ENCODE data around the gene SYCN. TPM values are rescaled to one million over a fixed set of nuclear protein-coding genes. Genes with fewer than 3 reads are reported as not detected.
"Not testable (repeated sequence)": the region's sequence is repeated elsewhere in the genome, so short reads cannot be mapped to it uniquely, and the experiment has no call there.

Gene SYCN
- total and polyA plus RNA-seq, 2 donors from 2014 or later, result not detected

GRCh38 chr19:39230096-39230764 is 26.2 kb upstream of the SYCN start:
- Histone ChIP-seq H3K9ac (ENCODE audit: low read length in 3 of 3) (no peak overlapping the region), H3K27me3 (ENCODE audit: control insufficient read depth, insufficient read depth, low read length) (no peaks in the 10 kb centered on the region), H3K4me1 (ENCODE audit: control insufficient read depth in 2 of 3, insufficient read depth in 2 of 3, low read depth in 1 of 3, low read length in 3 of 3) (no peaks in the 10 kb centered on the region), H3K4me3 (ENCODE audit: low read length in 3 of 3) (no peak overlapping the region), H3K9me3 (ENCODE audit: control insufficient read depth in 2 of 3, insufficient read depth in 1 of 3, low read length in 3 of 3) (no peaks in the 10 kb centered on the region), H3K27ac (ENCODE audit: low read depth in 2 of 2, low read length in 2 of 2) (no peak overlapping the region), H3K36me3 (ENCODE audit: control insufficient read depth in 2 of 3, insufficient read depth in 3 of 3, low read length in 3 of 3) (no peaks in the 10 kb centered on the region)
- intact Hi-C loops (cut with DNase I), result no loop called here
- no peak for TF ChIP-seq CTCF (IDR thresholded peaks at IDR 0.05; ENCODE audit: borderline replicate concordance, extremely low read depth, insufficient read depth)
- FAIRE-seq (no peak), DNase-seq (no peak)

GRCh38 chr19:39224910-39225309 is 20.8 kb upstream of the SYCN start:
- FAIRE-seq (no peak), DNase-seq (no peak)
- Histone ChIP-seq H3K36me3 (ENCODE audit: control insufficient read depth in 2 of 3, insufficient read depth in 3 of 3, low read length in 3 of 3) (no peaks in the 10 kb centered on the region), H3K4me3 (ENCODE audit: low read length in 3 of 3) (no peak overlapping the region), H3K4me1 (ENCODE audit: control insufficient read depth in 2 of 3, insufficient read depth in 2 of 3, low read depth in 1 of 3, low read length in 3 of 3) (no peaks in the 10 kb centered on the region), H3K27me3 (ENCODE audit: control insufficient read depth, insufficient read depth, low read length) (no peaks in the 10 kb centered on the region), H3K27ac (ENCODE audit: low read depth in 2 of 2, low read length in 2 of 2) (no peak overlapping the region), H3K9me3 (ENCODE audit: control insufficient read depth in 2 of 3, insufficient read depth in 1 of 3, low read length in 3 of 3) (no peaks in the 10 kb centered on the region), H3K9ac (ENCODE audit: low read length in 3 of 3) (no peak overlapping the region)
- intact Hi-C loops (cut with DNase I), result no loop called here
- no peak for TF ChIP-seq CTCF (IDR thresholded peaks at IDR 0.05; ENCODE audit: borderline replicate concordance, extremely low read depth, insufficient read depth)

- intact Hi-C loops (cut with DNase I), result no loop called here
- no peaks in the 10 kb centered on the region for H3K9me3 ChIP-seq (ENCODE audit: control insufficient read depth in 2 of 3, insufficient read depth in 1 of 3, low read length in 3 of 3)
- no peak overlapping the region for H3K4me3 ChIP-seq (ENCODE audit: low read length in 3 of 3)
- TF ChIP-seq CTCF (IDR thresholded peaks at IDR 0.05; ENCODE audit: borderline replicate concordance, extremely low read depth, insufficient read depth), result no peak
- no peaks in the 10 kb centered on the region for H3K36me3 ChIP-seq (ENCODE audit: control insufficient read depth in 2 of 3, insufficient read depth in 3 of 3, low read length in 3 of 3)
- no peaks in the 10 kb centered on the region for H3K4me1 ChIP-seq (ENCODE audit: control insufficient read depth in 2 of 3, insufficient read depth in 2 of 3, low read depth in 1 of 3, low read length in 3 of 3)
- no peaks in the 10 kb centered on the region for H3K27me3 ChIP-seq (ENCODE audit: control insufficient read depth, insufficient read depth, low read length)
- no peak overlapping the region for H3K27ac ChIP-seq (ENCODE audit: low read depth in 2 of 2, low read length in 2 of 2)
- FAIRE-seq (no peak), DNase-seq (peak in 3 of 5 donors; percentile 62 to 77 (median 70))
- no peak overlapping the region for H3K9ac ChIP-seq (ENCODE audit: low read length in 3 of 3)
Observed at GRCh38 chr19:39223703-39224279, 19.7 kb upstream of the SYCN start.

- FAIRE-seq; DNase-seq; H3K9me3 ChIP-seq (ENCODE audit: control insufficient read depth in 2 of 3, insufficient read depth in 1 of 3, low read length in 3 of 3); H3K36me3 ChIP-seq (ENCODE audit: control insufficient read depth in 2 of 3, insufficient read depth in 3 of 3, low read length in 3 of 3); intact Hi-C loops (cut with DNase I); H3K4me3 ChIP-seq (ENCODE audit: low read length in 3 of 3); H3K9ac ChIP-seq (ENCODE audit: low read length in 3 of 3); H3K4me1 ChIP-seq (ENCODE audit: control insufficient read depth in 2 of 3, insufficient read depth in 2 of 3, low read depth in 1 of 3, low read length in 3 of 3); H3K27me3 ChIP-seq (ENCODE audit: control insufficient read depth, insufficient read depth, low read length); H3K27ac ChIP-seq (ENCODE audit: low read depth in 2 of 2, low read length in 2 of 2): not testable (repeated sequence)
Observed at GRCh38 chr19:39219108-39219507, 15.0 kb upstream of the SYCN start.

Measured in kidney (tissue), 14 donors.